GM23248 (cell line): ENCODE measurements around the gene RBMS3. TPM values are rescaled to one million over a fixed set of nuclear protein-coding genes. Genes with fewer than 3 reads are reported as not detected.
"Not testable (repeated sequence)": the region's sequence is repeated elsewhere in the genome, so short reads cannot be mapped to it uniquely, and the experiment has no call there.

Experiments used
- DNase-seq: peaks from one replicate; pipeline ENCODE4 v3.0.0-alpha.2; 2015
- H2AFZ ChIP-seq: fragments of 200-600 bp; sonication (generic); 2 replicates; pipeline ENCODE4 v1.6.1; 2016; ENCODE audit warnings: antibody characterized with exemption
- H3F3A ChIP-seq: fragments of 200-600 bp; sonication (generic); 2 replicates; pipeline ENCODE4 v1.6.1; 2016; ENCODE audit warnings: mild to moderate bottlenecking, antibody characterized with exemption, mixed run types; ENCODE audit not compliant: insufficient read depth
- H3K27ac ChIP-seq: fragments of 200-600 bp; sonication (generic); 2 replicates; pipeline ENCODE4 v1.5.1; 2016; ENCODE audit warnings: mild to moderate bottlenecking
- H3K27me3 ChIP-seq: fragments of 200-600 bp; sonication (generic); replicated peaks from 2 replicates; pipeline ENCODE4 v1.6.1; 2016; ENCODE audit warnings: mild to moderate bottlenecking; ENCODE audit not compliant: insufficient read depth
- H3K36me3 ChIP-seq: fragments of 200-600 bp; sonication (generic); 2 replicates; pipeline ENCODE4 v1.6.1; 2016; ENCODE audit warnings: low read depth, mild to moderate bottlenecking
- H3K4me1 ChIP-seq: fragments of 200-600 bp; sonication (generic); 2 replicates; pipeline ENCODE4 v1.6.1; 2016; ENCODE audit warnings: mild to moderate bottlenecking; ENCODE audit not compliant: insufficient read depth
- H3K4me2 ChIP-seq: fragments of 200-600 bp; sonication (generic); one replicate; pipeline ENCODE4 v1.6.1; 2016; ENCODE audit warnings: mild to moderate bottlenecking; ENCODE audit not compliant: unreplicated experiment
- H3K4me3 ChIP-seq: fragments of 200-600 bp; sonication (generic); 2 replicates; pipeline ENCODE4 v1.5.1; 2016; ENCODE audit warnings: mild to moderate bottlenecking
- H3K79me2 ChIP-seq: fragments of 200-600 bp; sonication (generic); 2 replicates; pipeline ENCODE4 v1.6.1; 2016; ENCODE audit warnings: mild to moderate bottlenecking; ENCODE audit not compliant: insufficient read depth
- H3K9ac ChIP-seq: fragments of 200-600 bp; sonication (generic); 2 replicates; pipeline ENCODE4 v1.6.1; 2016; ENCODE audit warnings: mild to moderate bottlenecking
- H3K9me2 ChIP-seq: fragments of 200-600 bp; sonication (generic); 2 replicates; pipeline ENCODE4 v1.6.1; 2016; ENCODE audit warnings: mixed run types, mild to moderate bottlenecking, moderate library complexity; ENCODE audit not compliant: insufficient read depth
- H3K9me3 ChIP-seq: fragments of 200-600 bp; sonication (generic); one replicate; pipeline ENCODE4 v1.6.1; 2017; ENCODE audit warnings: low read depth
- H4K20me1 ChIP-seq: fragments of 200-600 bp; sonication (generic); 2 replicates; pipeline ENCODE4 v1.6.0; 2016; ENCODE audit not compliant: insufficient read depth
- EZH2 ChIP-seq: fragments of 200-600 bp; sonication (generic); IDR thresholded peaks from 2 replicates; pipeline ENCODE4 v1.6.1; 2018; ENCODE audit warnings: antibody characterized with exemption, mild to moderate bottlenecking; ENCODE audit not compliant: insufficient read depth, poor library complexity, severe bottlenecking
- EZH2phosphoT487 ChIP-seq: fragments of 200-600 bp; sonication (generic); IDR thresholded peaks from 2 replicates; pipeline ENCODE4 v1.6.1; 2018; ENCODE audit warnings: antibody characterized with exemption, moderate library complexity, mild to moderate bottlenecking, low read depth; ENCODE audit not compliant: insufficient read depth
- WGBS, 2 experiments: methylation state at CpG; one replicate each; pipeline ENCODE4 v1.1.6; 2015 to 2017; ENCODE audit warnings: low lambda C conversion rate in 2 of 2, low coverage in 1 of 2; ENCODE audit errors: missing lambda C conversion rate in 2 of 2; 5-methylcytosine and 5-hydroxymethylcytosine counted together
- in situ Hi-C: fragments of 300-500 bp; cut with MboI; formaldehyde crosslinking; loops from 2 replicates; pipeline ENCODE4 v1.15.0; 2020
- polyA plus RNA-seq: library from polyadenylated mRNA; unstranded; fragments of >200 nt; fragmentation: Nextera tagmentation; extraction: Ambion mirVana; gene quantifications from 2 replicates; pipeline ENCODE4 v1.2.1, GENCODE V29; 2016
- total RNA-seq: library from RNA; depleted of rRNA; stranded (reverse); fragments of >200 nt; shearing (Covaris generic); gene quantifications from 2 replicates; pipeline ENCODE4 v1.2.3, GENCODE V29; 2014

Gene RBMS3
- total and polyA plus RNA-seq, 2 experiments from 2014 or later, result 40.0 to 94.3 TPM

DNA sequence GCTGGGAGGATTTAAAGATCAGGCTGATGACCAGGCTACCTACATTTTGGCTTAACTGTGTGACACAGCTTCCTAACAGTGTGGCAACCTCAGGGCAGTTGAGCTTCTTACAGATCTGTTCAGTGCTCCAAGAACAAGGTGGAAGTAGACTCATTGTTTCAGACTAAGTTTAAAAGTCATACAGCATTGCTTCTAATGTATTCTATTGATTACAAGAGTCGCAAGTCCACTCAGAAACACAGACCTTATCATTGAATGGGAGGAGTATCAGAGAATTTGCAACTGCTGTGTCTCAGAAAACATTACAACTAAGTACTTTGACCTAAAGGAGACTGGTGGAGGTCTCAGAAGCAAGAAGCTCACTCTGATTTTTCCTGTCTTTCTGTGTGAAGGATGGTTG, 746.0 kb downstream of the RBMS3 start:
- Histone ChIP-seq H3K9ac (no peak overlapping the region), H3K4me2 (no peak overlapping the region), H2AFZ (no peak overlapping the region), H4K20me1 (no peaks in the 10 kb centered on the region), H3K79me2 (no peaks in the 10 kb centered on the region), H3K9me3 (no peaks in the 10 kb centered on the region), H3K4me1 (no peaks in the 10 kb centered on the region), H3K36me3 (no peaks in the 10 kb centered on the region), H3K4me3 (no peak overlapping the region), H3K27ac (no peak overlapping the region), H3K27me3 (no peaks in the 10 kb centered on the region), H3K9me2 (no peaks in the 10 kb centered on the region), H3F3A (no peaks in the 10 kb centered on the region)
- DNase-seq, result no peak
- TF ChIP-seq EZH2phosphoT487 (no peak), EZH2 (no peak)
- 56 to 80% methylated on average over 1 of the region's 1 CpG for WGBS, 2 experiments
- in situ Hi-C loops, result no loop called here

DNA sequence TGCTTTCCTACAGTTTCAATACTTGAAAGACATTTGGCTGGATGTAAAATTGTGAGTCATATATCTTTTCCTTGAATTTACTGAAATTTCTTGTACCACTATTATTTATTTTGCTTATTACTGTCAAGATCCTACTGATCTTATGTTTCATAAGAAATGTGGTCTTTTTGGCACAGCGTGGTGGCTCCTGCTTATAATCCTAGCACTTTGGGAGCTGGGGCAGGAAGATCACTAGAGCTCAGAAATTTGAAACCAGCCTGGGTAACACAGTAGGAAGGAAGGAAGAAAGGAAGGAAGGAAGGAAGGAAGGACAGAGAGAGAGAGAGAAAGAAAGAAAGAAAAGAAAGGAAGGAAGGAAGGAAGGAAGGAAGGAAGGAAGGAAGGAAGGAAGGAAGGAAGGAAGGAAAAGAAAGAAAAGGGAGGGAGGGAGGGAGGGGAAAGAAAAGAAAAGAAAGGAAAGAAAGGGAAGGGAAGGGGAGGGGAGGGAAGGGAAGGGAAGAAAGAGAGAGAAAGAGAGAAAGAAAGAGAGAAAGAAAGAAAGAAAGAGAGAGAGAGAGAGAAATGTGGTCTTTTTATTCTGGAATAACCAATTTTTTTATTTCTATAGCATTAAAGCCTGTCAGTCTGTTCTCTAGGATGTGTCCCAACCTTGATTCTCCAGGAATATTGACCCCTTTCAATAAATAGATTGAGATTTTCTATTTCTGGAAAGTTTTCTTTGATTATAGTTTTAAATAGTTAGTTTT, 753.5 kb downstream of the RBMS3 start:
- no peaks in the 10 kb centered on the region for H3K9me2 ChIP-seq
- in situ Hi-C loops, result no loop called here
- H2AFZ ChIP-seq, result no peak overlapping the region
- no peaks in the 10 kb centered on the region for H4K20me1 ChIP-seq
- H3K36me3 ChIP-seq, result no peaks in the 10 kb centered on the region
- H3K27ac ChIP-seq, result no peak overlapping the region
- no peaks in the 10 kb centered on the region for H3K4me1 ChIP-seq
- TF ChIP-seq EZH2phosphoT487, result no peak
- TF ChIP-seq EZH2, result no peak
- no peaks in the 10 kb centered on the region for H3K79me2 ChIP-seq
- no peak for DNase-seq
- no peak overlapping the region for H3K9ac ChIP-seq
- no peaks in the 10 kb centered on the region for H3F3A ChIP-seq
- 40 to 71% methylated on average over 1 of the region's 1 CpG for WGBS, 2 experiments
- H3K27me3 ChIP-seq, result no peaks in the 10 kb centered on the region
- no peak overlapping the region for H3K4me2 ChIP-seq
- no peak overlapping the region for H3K4me3 ChIP-seq
- H3K9me3 ChIP-seq, result no peaks in the 10 kb centered on the region

DNA sequence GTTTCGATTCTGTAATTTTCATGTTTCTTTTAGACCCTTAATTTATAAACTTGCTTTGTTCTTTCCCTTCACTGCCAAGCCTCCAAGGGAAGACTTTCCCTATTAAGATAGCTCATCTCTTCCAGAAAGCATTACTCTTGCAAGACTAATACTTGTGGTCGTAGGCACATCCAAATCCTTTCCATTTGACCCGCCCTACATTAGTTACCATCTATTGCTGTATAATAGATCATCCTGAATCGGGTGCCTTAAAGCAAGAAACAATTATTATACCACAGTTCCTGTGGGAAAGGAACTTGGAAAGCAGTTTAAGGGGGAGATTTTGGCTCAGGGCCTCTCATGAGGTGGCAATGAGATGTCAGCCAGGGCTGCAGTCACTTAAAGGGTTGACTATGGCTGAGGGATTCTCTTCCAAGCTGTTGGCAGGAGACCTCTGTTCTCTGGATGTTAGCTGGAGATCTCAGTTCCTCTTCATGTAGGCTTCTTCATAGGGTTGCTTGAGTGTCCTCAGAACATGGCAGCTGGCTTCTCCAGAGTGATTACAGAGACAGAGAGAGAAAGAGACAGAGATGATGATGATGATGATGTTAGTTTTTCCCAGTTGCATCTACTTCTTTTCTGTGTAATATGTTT, 755.2 kb downstream of the RBMS3 start:
- peak; percentile 44 for DNase-seq
- H3K9ac ChIP-seq, result no peak overlapping the region

DNA sequence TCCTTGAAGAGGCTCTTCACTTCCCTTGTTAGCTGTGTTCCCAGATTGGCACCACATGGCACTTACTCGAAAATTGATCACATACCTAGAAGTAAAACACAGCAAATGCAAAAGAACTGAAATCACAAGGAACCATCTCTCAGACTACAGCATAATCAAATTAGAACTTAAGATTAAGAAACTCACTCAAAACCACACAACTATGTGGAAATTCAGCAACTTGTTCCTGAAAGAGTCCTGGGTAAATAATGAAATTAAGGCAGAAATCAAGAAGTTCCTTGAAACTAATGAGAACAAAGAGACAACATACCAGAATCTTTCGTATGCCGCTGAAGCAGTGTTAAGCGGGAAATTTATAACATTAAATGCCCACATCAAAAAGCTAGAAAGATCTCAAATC, 759.3 kb downstream of the RBMS3 start:
- Histone ChIP-seq H3K79me2 (no peaks in the 10 kb centered on the region), H3K27me3 (no peaks in the 10 kb centered on the region), H3K9me3 (no peaks in the 10 kb centered on the region), H3K4me3 (no peak overlapping the region), H3K4me1 (peaks cover 10% of the 10 kb centered on the region; the same call in 1 of the 2 replicates), H3K36me3 (no peaks in the 10 kb centered on the region), H3K9ac (no peak overlapping the region), H3K27ac (no peak overlapping the region), H3K9me2 (no peaks in the 10 kb centered on the region), H3F3A (no peaks in the 10 kb centered on the region), H4K20me1 (no peaks in the 10 kb centered on the region), H3K4me2 (no peak overlapping the region), H2AFZ (no peak overlapping the region)
- no peak for DNase-seq
- TF ChIP-seq EZH2, result no peak
- no peak for TF ChIP-seq EZH2phosphoT487
- in situ Hi-C loops, result loop anchor here (5.0 kb wide), 1 partner anchor 162 kb away; no protein-coding TSS in a partner anchor
- WGBS, 2 experiments, result 97 to 98% methylated on average over 4 of the region's 4 CpGs

More for the DNA sequence above, 755.2 kb downstream of the RBMS3 start:
- TF ChIP-seq EZH2, result no peak
- no peak for TF ChIP-seq EZH2phosphoT487
- Histone ChIP-seq H3K9me2 (no peaks in the 10 kb centered on the region), H3K27me3 (no peaks in the 10 kb centered on the region), H3K4me3 (no peak overlapping the region), H3K27ac (no peak overlapping the region), H3K79me2 (no peaks in the 10 kb centered on the region), H3K36me3 (no peaks in the 10 kb centered on the region), H3K4me2 (no peak overlapping the region), H3K9me3 (no peaks in the 10 kb centered on the region), H2AFZ (0 out of 2 replicates have a peak overlapping the region, but pooled peaks have one; percentile 24), H4K20me1 (no peaks in the 10 kb centered on the region), H3F3A (no peaks in the 10 kb centered on the region), H3K4me1 (no peaks in the 10 kb centered on the region)
- WGBS, 2 experiments, result 19 to 23% methylated on average over 4 of the region's 4 CpGs
- in situ Hi-C loops, result no loop called here

DNA sequence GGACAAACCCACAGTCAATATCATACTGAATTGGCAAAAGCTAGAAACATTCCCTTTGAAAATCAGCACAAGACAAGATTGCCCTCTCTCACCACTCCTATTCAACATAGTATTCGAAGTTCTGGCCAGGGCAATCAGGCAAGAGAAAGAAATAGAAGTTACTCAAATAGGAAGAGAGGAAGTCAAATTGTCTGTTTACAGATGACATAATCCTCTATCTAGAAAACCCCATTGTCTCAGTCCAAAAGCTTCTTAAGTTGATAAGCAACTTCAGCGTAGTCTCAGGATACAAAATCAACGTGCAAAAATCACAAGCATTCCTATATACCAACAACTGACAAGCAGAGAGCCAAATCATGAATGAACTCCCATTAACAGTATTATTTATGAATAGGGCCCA, 760.6 kb downstream of the RBMS3 start:
- H3K36me3 ChIP-seq, H3K4me2 ChIP-seq, H3K4me3 ChIP-seq, H3K4me1 ChIP-seq, DNase-seq, H3K9me2 ChIP-seq, H3K27me3 ChIP-seq, H4K20me1 ChIP-seq, H3K27ac ChIP-seq, H3K9me3 ChIP-seq, H3K9ac ChIP-seq, H3F3A ChIP-seq, H3K79me2 ChIP-seq: not testable (repeated sequence)
- in situ Hi-C loops, result loop anchor here (5.0 kb wide), 1 partner anchor 161 kb away; no protein-coding TSS in a partner anchor
- WGBS, 2 experiments, result 34 to 43% methylated on average over 3 of the region's 3 CpGs
- H2AFZ ChIP-seq, result 0 out of 2 replicates have a peak overlapping the region, but pooled peaks have one; percentile 41
